T-helper 2 cell (primary cell): ENCODE data around the gene CD274.
"Not testable (repeated sequence)": the region's sequence is repeated elsewhere in the genome, so short reads cannot be mapped to it uniquely, and the experiment has no call there.

Experiments
- DNase-seq, 5 experiments: peaks; one replicate each; pipeline versions ENCODE4 v3.0.0 to v3.0.0-alpha.2; 2012 to 2022

CD274 gene

DNA sequence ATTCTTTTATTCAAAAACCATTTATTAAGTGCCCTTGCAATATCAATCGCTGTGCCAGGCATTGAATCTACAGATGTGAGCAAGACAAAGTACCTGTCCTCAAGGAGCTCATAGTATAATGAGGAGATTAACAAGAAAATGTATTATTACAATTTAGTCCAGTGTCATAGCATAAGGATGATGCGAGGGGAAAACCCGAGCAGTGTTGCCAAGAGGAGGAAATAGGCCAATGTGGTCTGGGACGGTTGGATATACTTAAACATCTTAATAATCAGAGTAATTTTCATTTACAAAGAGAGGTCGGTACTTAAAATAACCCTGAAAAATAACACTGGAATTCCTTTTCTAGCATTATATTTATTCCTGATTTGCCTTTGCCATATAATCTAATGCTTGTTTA, 18.5 kb downstream of the CD274 start:
- no peak for DNase-seq

GRCh38 chr9:5470122-5470521, 19.8 kb downstream of the CD274 start:
- no peak for DNase-seq

DNA sequence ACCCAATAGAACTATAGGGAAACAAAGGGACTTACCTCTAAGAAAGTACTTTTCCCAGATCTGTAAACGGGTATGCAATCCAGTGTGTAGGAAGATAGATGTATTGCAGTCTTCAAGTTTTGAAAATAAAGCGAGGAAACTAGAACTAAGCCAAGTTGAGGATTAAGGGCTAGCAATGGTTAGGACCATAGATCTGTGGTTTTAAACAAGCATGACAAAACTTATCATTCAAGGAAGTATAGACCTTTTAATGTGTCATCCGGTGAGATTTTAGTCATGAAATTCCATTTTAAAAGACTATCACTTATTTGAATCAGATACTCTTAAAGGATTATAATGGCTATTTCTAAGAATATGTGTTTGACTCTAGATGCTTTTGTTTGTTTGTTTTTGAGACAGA, 20.5 kb downstream of the CD274 start:
- DNase-seq = peak in 1 of 5 experiments; percentile 38

- DNase-seq = not testable (repeated sequence)
Measured at GRCh38 chr9:5475611-5476010, 25.3 kb downstream of the CD274 start.

GRCh38 chr9:5478206-5478605, 27.9 kb downstream of the CD274 start:
- DNase-seq = peak in 1 of 5 experiments; percentile 19

DNA sequence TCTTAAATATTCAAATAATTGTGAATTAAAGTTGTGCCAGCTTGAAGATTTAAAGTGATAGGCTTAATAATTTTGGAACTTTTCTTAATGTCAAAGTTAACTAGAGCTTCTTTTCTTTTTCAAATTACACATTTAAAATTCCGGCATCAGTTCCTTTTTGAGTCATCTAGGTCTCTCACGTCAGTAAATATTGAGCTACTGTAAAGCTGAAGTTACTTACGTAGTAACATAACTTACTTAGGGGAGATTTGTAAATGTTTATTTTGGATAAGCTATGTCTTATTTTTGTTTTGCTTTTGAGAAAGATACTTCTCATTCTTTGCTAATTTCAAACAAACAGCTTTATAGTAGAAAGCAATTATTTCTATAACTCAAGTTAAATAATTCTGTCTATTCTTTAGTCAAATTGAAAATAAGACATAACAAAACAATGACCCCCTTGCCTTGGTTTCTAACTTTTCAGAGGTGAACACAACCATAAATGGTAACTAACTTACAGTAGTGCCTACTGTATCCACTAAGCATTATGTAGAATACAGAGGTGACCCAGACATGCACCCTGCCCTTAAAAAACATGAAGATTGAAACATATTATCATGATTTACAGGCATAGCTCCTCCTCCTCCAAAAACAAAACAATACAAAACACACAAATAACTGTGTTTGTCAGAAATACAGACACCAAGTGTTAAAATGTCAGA, 29.8 kb downstream of the CD274 start:
- peak in 1 of 5 experiments; percentile 66 for DNase-seq

GRCh38 chr9:5480919-5481318, 30.6 kb downstream of the CD274 start:
- no peak for DNase-seq

GRCh38 chr9:5481322-5482040, 31.1 kb downstream of the CD274 start:
- DNase-seq = no peak

DNA sequence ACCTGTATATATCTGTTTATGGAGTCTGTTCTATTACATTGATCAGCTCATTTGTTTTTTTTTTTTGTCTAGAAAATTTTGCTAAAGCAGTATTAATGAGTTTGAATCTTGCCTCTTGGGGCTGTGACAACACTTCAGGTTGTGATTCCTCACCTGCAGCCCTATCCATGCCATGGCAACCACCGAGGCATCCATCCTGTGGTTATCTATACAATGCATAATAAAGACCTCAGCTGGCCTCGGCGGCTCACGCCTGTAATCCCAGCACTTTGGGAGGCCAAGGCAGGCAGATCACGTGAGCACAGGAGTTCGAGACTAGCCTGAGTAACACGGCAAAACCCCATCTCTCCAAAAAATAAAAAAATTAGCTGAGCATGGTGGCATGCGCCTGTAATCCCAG, 31.9 kb downstream of the CD274 start:
- DNase-seq = no peak

- no peak for DNase-seq
Measured at GRCh38 chr9:5483306-5483705, 33.0 kb downstream of the CD274 start.

GRCh38 chr9:5485378-5486085, 35.2 kb downstream of the CD274 start:
- no peak for DNase-seq

DNA sequence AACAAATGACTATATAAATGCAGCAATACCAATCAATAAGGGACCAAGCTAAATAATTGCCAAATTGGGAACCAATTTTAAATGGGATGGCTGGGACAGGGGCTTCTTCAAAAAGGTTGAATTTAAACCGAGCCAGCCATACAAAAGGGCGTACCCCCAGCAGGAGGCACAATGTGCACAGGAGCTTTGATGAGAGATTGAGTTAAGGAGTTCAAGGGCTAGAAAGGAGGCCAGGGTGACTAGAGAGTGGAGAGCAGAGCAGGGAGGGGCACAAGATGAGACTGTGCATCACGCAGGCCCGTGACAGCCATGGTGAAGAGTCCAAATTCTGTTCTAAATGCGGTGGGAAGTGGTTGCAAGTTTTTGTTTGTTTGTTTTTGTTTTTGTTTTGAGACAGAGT, 36.6 kb downstream of the CD274 start:
- no peak for DNase-seq

GRCh38 chr9:5488221-5489008, 38.1 kb downstream of the CD274 start:
- DNase-seq = no peak

GRCh38 chr9:5489630-5490490, 39.5 kb downstream of the CD274 start:
- DNase-seq = no peak

DNA sequence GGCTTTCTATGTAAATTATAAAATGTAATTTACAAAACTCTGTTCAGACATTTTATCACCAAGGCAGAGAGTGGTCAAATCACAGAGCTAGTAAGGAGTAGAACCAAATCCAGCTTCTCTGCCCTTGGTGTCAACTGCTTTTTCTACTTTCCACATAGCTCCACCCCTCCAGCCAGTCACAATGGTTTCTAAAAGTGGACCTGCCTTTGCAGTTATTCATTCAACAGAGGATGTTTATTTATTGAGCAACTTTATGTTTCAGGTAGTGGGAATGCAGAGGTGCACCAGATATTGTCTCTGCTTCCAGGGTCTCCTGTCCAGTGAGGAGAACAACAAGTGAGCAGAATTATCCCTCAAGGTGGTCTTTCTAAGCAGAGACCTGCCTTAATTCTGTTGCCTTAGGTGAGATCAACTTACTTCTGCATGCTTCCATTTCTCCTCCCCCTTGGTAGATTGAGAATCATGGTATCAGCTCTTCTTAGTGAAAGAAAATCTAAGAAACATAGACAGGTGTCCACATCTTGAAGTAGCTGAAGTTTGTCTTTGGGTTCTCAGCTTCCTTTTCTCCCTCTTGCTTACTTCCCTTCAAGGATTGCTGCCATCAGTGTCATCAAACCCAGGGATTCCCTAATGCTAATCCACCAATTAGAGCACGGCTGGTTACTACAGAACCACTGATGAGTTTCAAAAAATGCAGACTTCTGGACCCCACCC, 42.8 kb downstream of the CD274 start:
- no peak for DNase-seq

DNA sequence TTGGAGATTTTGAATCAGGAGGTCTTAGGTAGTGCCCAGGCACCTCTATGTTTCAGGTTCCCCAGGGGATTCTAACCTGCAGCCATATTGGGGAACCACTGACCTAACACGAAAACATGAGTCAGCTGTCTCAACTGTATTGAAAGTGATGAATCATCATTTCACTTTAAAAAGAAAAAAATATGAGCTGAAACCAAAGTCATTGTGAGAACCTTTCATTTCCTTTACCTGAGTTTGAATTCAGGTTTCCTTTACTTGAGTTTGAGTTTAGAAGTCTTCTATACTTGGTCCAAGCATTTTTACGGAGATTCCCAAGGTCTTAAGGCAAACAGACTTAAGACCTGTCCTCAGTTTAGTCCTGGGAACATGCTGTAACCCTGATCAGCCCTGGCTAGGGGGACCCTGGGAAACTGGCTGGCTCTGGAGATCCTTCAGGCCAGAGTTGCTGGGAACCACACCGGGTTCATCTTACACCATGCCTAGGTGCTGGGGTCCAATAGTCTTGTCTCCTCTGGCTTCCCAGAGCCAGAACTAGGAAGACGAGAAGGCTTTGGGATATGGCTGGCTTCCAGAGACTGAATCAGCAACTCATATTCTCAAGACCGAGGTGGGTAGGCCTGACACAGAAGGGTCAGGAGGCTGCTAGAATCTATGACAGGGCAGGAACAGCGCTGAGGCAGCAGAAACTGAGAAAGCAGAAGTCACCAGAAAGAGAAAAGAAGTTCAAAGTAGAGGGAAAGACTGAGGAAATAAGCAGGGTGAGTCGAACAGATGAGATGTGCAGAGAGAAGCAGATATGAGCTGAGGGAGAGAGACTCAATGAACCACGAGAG, 43.6 kb downstream of the CD274 start:
- peak in 1 of 5 experiments; percentile 85 for DNase-seq

GRCh38 chr9:5494765-5495164, 44.4 kb downstream of the CD274 start:
- not testable (repeated sequence) for DNase-seq

GRCh38 chr9:5499157-5499556, 48.8 kb downstream of the CD274 start:
- no peak for DNase-seq

GRCh38 chr9:5499889-5500398, 49.6 kb downstream of the CD274 start:
- no peak for DNase-seq
